Brain microvascular endothelial cell (primary cell): Measurements from ENCODE around the gene ADAM15.

Experiments used
- DNase-seq: peaks from one replicate; pipeline ENCODE4 v3.0.0-alpha.2; 2020
- H3K27ac ChIP-seq: fragments of 250-450 bp; sonication (Bioruptor Pico); 2 replicates; pipeline ENCODE4 v1.5.1; 2020; ENCODE audit warnings: mild to moderate bottlenecking, moderate library complexity
- H3K27me3 ChIP-seq: fragments of 250-450 bp; sonication (Bioruptor Pico); replicated peaks from 2 replicates; pipeline ENCODE4 v1.5.1; 2020; ENCODE audit warnings: mild to moderate bottlenecking
- H3K36me3 ChIP-seq: fragments of 250-450 bp; sonication (Bioruptor Pico); replicated peaks from 2 replicates; pipeline ENCODE4 v1.5.1; 2020; ENCODE audit warnings: mild to moderate bottlenecking
- H3K4me3 ChIP-seq: 2 replicates; pipeline ENCODE4 v1.5.1; 2011; ENCODE audit warnings: low read depth, mild to moderate bottlenecking, control low read depth, low read length, moderate library complexity
- CTCF ChIP-seq: IDR thresholded peaks from 2 replicates; pipeline ENCODE4 v1.5.1; 2011; ENCODE audit warnings: low read depth, mild to moderate bottlenecking, moderate library complexity, low read length, control low read depth, inconsistent platforms; ENCODE audit errors: missing control alignments
- in situ Hi-C: cut with HindIII; loops from 2 replicates; pipeline ENCODE4 v1.10.0; 2017; ENCODE audit warnings: low sequenced_read_pairs, low pct_ligation_motif_present

ADAM15 gene

GRCh38 chr1:155003766-155004351, 47.3 kb upstream of the ADAM15 start:
- TF ChIP-seq CTCF = no peak
- Histone ChIP-seq H3K36me3 (peaks cover 3% of the 10 kb centered on the region), H3K27me3 (no peaks in the 10 kb centered on the region), H3K4me3 (peak overlapping the region; percentile 87), H3K27ac (peak overlapping the region; percentile 19)
- in situ Hi-C loops = no loop called here
- DNase-seq = no peak

- no peak for TF ChIP-seq CTCF
- H3K4me3 ChIP-seq = peak overlapping the region; percentile 87
- no peaks in the 10 kb centered on the region for H3K27me3 ChIP-seq
- peak overlapping the region; percentile 19 for H3K27ac ChIP-seq
- peaks cover 3% of the 10 kb centered on the region for H3K36me3 ChIP-seq
- in situ Hi-C loops = no loop called here
- DNase-seq = no peak
Observed at GRCh38 chr1:155004352-155005075, 46.6 kb upstream of the ADAM15 start.

DNA sequence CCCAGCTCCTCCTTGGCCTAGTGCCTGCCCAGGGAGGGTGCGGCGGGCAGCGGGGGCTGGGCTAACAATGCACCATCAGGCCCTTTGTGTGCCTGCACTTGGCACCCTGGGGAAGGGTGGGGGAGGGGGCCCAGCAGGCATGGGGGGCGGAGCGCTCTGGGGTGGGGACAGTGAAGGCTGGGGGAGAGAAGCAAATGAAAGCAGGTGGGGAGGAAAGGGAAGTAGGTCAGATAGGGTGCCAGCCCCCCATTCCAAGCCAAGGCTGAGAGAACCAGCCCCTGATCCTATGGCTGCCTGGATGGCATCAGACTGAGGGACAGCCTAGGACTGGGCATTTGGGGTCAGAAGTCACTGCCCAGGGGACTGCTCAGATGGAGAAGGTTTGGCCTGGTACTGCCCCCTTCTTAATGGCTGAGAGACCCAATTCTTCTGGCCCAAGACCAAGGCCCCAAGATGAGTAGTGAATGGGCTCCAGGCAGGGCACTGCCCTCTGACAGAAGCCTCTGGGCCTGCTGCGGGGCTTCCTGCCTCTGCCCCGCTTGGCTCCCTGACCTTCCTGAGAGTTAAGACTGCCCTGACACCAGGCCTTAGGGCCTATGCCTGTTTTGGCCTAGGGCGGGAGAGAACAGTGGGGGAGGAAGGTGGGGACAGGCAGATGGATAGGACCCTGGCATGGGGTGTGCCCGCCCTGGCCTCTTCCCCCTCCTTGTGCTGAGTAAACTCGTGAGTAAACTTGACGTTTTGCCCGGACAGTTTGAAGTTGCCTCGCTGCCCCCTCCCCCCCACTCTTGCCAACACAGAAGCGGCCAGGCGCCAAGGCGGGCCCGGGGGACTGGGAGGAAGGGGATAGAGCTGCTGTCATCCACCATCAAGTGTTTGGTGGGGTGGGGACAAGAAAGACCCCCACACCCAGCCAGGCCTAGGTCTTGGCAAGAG, 45.8 kb upstream of the ADAM15 start:
- Histone ChIP-seq H3K4me3 (no peak overlapping the region), H3K27ac (no peak overlapping the region), H3K27me3 (no peaks in the 10 kb centered on the region), H3K36me3 (peaks cover 3% of the 10 kb centered on the region)
- DNase-seq = no peak
- no peak for TF ChIP-seq CTCF
- in situ Hi-C loops = no loop called here

GRCh38 chr1:155006601-155007101, 44.5 kb upstream of the ADAM15 start:
- Histone ChIP-seq H3K27me3 (no peaks in the 10 kb centered on the region), H3K36me3 (peaks cover 3% of the 10 kb centered on the region), H3K4me3 (no peak overlapping the region), H3K27ac (no peak overlapping the region)
- TF ChIP-seq CTCF = no peak
- DNase-seq = no peak
- in situ Hi-C loops = no loop called here

DNA sequence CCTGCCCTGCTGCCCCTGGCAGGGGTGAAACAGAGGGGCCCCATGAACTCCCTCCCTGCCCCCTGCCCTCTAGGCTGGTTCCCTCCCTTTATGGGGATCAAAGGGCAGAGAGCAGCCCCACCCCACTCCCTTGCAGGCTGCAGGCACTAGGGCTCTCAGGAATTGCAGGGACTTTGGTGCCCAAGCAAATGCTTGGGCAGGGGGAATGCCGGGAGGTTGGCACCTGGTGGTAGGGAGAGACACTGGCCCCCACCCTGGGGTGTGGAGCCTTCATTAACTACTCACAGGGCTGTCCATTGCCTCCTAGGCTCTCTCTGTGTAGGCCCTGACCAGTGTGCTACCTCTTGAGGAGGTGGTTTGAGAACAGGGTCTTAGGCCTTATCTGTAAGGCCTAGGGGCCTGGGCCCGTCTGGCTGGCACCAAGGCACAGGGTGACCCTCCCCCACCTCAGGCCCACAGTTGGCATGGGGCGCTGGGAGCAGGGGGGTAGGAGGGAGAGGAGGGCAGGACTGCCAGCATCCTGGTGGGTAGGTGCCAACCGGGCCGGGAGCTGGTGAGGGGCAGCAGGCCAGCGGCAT, 43.8 kb upstream of the ADAM15 start:
- in situ Hi-C loops = no loop called here
- TF ChIP-seq CTCF = no peak
- Histone ChIP-seq H3K27me3 (no peaks in the 10 kb centered on the region), H3K4me3 (no peak overlapping the region), H3K36me3 (peaks cover 3% of the 10 kb centered on the region), H3K27ac (no peak overlapping the region)
- DNase-seq = no peak
